ENCODE data around the gene MARF1. TPM values are rescaled to one million over a fixed set of nuclear protein-coding genes. Genes with fewer than 3 reads are reported as not detected.

Gene MARF1
- total RNA-seq, 1 donor: 25.7 TPM

- no peak for TF ChIP-seq CTCF (IDR thresholded peaks at IDR 0.05; ENCODE audit: extremely low read depth, low read depth, low read length)
- DNase-seq (ENCODE audit: insufficient read length, low spot score, missing footprints): no peak
Measured at GRCh38 chr16:15556130-15556529, 86.8 kb downstream of the MARF1 start.

GRCh38 chr16:15553313-15554088 is 89.5 kb downstream of the MARF1 start:
- H3K4me1 ChIP-seq (ENCODE audit: insufficient read depth, low read length): no peaks in the 10 kb centered on the region
- H4K20me1 ChIP-seq (ENCODE audit: insufficient read depth, low read length): peaks cover 22% of the 10 kb centered on the region
- no peak for DNase-seq (ENCODE audit: insufficient read length, low spot score, missing footprints)
- no peak overlapping the region for H2AFZ ChIP-seq (ENCODE audit: low read length)
- no peaks in the 10 kb centered on the region for H3K27me3 ChIP-seq (ENCODE audit: insufficient read depth, low read length)
- no peak for TF ChIP-seq CTCF (IDR thresholded peaks at IDR 0.05; ENCODE audit: extremely low read depth, low read depth, low read length)
- H3K9me3 ChIP-seq (ENCODE audit: low read depth, low read length): no peaks in the 10 kb centered on the region
- H3K36me3 ChIP-seq (ENCODE audit: insufficient read depth, low read length): no peaks in the 10 kb centered on the region
- no peak overlapping the region for H3K4me3 ChIP-seq (ENCODE audit: insufficient read depth, low read length)
- H3K79me2 ChIP-seq (ENCODE audit: insufficient read depth, low read length): no peaks in the 10 kb centered on the region
- no peak overlapping the region for H3K4me2 ChIP-seq (ENCODE audit: insufficient read depth, low read length)
- H3K27ac ChIP-seq (ENCODE audit: low read depth, low read length): no peak overlapping the region

More at GRCh38 chr16:15556130-15556529, 86.8 kb downstream of the MARF1 start:
- peaks cover 23% of the 10 kb centered on the region for H4K20me1 ChIP-seq (ENCODE audit: insufficient read depth, low read length)
- no peak overlapping the region for H2AFZ ChIP-seq (ENCODE audit: low read length)
- H3K9me3 ChIP-seq (ENCODE audit: low read depth, low read length): no peaks in the 10 kb centered on the region
- no peak overlapping the region for H3K27ac ChIP-seq (ENCODE audit: low read depth, low read length)
- no peak overlapping the region for H3K4me2 ChIP-seq (ENCODE audit: insufficient read depth, low read length)
- H3K79me2 ChIP-seq (ENCODE audit: insufficient read depth, low read length): no peaks in the 10 kb centered on the region
- H3K36me3 ChIP-seq (ENCODE audit: insufficient read depth, low read length): no peaks in the 10 kb centered on the region
- H3K4me1 ChIP-seq (ENCODE audit: insufficient read depth, low read length): no peaks in the 10 kb centered on the region
- no peak overlapping the region for H3K4me3 ChIP-seq (ENCODE audit: insufficient read depth, low read length)
- H3K27me3 ChIP-seq (ENCODE audit: insufficient read depth, low read length): no peaks in the 10 kb centered on the region

- no peak for DNase-seq (ENCODE audit: insufficient read length, low spot score, missing footprints)
- H3K4me3 ChIP-seq (ENCODE audit: insufficient read depth, low read length): no peak overlapping the region
- no peaks in the 10 kb centered on the region for H3K4me1 ChIP-seq (ENCODE audit: insufficient read depth, low read length)
- H3K4me2 ChIP-seq (ENCODE audit: insufficient read depth, low read length): no peak overlapping the region
- H3K36me3 ChIP-seq (ENCODE audit: insufficient read depth, low read length): no peaks in the 10 kb centered on the region
- H3K27me3 ChIP-seq (ENCODE audit: insufficient read depth, low read length): no peaks in the 10 kb centered on the region
- peaks cover 18% of the 10 kb centered on the region for H4K20me1 ChIP-seq (ENCODE audit: insufficient read depth, low read length)
- no peaks in the 10 kb centered on the region for H3K9me3 ChIP-seq (ENCODE audit: low read depth, low read length)
- no peaks in the 10 kb centered on the region for H3K79me2 ChIP-seq (ENCODE audit: insufficient read depth, low read length)
- no peak overlapping the region for H3K27ac ChIP-seq (ENCODE audit: low read depth, low read length)
- no peak for TF ChIP-seq CTCF (IDR thresholded peaks at IDR 0.05; ENCODE audit: extremely low read depth, low read depth, low read length)
- no peak overlapping the region for H2AFZ ChIP-seq (ENCODE audit: low read length)
Measured at GRCh38 chr16:15552507-15552906, 90.4 kb downstream of the MARF1 start.

GRCh38 chr16:15548482-15548891 is 94.5 kb downstream of the MARF1 start:
- H3K4me1 ChIP-seq (ENCODE audit: insufficient read depth, low read length): no peaks in the 10 kb centered on the region
- no peaks in the 10 kb centered on the region for H3K9me3 ChIP-seq (ENCODE audit: low read depth, low read length)
- H3K36me3 ChIP-seq (ENCODE audit: insufficient read depth, low read length): no peaks in the 10 kb centered on the region
- H2AFZ ChIP-seq (ENCODE audit: low read length): no peak overlapping the region
- no peak overlapping the region for H3K27ac ChIP-seq (ENCODE audit: low read depth, low read length)
- H3K4me2 ChIP-seq (ENCODE audit: insufficient read depth, low read length): no peak overlapping the region
- peaks cover 17% of the 10 kb centered on the region for H4K20me1 ChIP-seq (ENCODE audit: insufficient read depth, low read length)
- DNase-seq (ENCODE audit: insufficient read length, low spot score, missing footprints): no peak
- peaks cover 2% of the 10 kb centered on the region for H3K79me2 ChIP-seq (ENCODE audit: insufficient read depth, low read length)
- TF ChIP-seq CTCF (IDR thresholded peaks at IDR 0.05; ENCODE audit: extremely low read depth, low read depth, low read length): no peak
- no peaks in the 10 kb centered on the region for H3K27me3 ChIP-seq (ENCODE audit: insufficient read depth, low read length)
- H3K4me3 ChIP-seq (ENCODE audit: insufficient read depth, low read length): no peak overlapping the region

Data from osteoblast (primary cell).